ENCODE results near the gene RNF114. TPM values are rescaled to one million over a fixed set of nuclear protein-coding genes. Genes with fewer than 3 reads are reported as not detected.

The RNF114 gene
- polyA plus RNA-seq, 1 of the 3 experiments (the other 2 are of a cell fraction): 55.0 TPM

DNA sequence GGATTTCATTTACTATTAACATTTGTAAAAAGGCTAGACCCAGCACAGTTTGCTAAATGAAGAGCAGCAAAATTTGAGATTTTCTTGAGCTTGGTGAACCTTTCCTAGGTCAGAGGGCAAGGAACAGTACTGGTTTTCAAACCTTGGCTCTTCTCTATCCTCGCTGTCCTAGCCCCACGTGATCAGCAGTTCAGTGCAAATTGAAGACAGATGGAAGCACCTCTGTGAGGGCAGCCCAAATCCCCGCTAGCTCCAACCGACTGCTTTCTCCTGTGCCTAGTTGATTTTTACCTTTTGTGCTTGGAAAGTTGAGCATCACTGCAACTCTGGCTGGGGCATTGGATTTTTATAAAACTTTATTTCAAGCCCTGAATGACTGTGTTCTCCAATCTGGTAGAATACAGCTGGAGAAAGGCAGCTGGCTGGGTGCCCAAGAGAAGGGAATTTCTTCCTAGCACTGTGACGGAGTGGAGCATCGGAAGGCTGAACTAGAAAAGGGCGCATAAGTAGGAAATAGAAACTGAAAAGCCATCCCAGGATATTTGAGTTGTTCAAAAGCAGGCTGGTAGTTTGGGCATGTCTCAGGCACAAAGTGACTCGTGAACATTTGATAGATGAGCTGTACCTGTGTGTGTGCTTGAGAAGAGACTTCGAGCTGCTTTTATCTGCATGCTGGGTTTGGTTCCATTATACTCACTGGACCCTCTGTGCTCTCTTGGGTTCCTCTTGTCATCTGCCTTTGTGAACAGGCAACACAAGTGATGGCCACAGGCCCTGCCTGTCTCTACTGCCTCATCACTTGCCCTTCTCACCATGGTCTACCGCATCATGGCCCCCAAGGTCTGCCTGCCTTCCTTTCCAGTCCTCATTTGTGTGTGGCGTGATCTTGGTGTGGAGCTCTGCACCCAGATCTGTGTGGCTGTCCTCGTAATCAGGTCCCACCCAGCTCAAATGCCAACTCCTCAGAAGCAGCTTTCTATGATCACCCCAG is 2.3 kb downstream of the RNF114 start:
- H3K79me2 ChIP-seq (ENCODE audit: insufficient read depth): peaks cover 73% of the 10 kb centered on the region
- H3K27me3 ChIP-seq (ENCODE audit: insufficient read depth): no peaks in the 10 kb centered on the region
- no peak overlapping the region for H3K9ac ChIP-seq
- peaks cover 18 to 21% of the 10 kb centered on the region in 2 experiments; a peak in 3 of 4 replicates for H3K4me1 ChIP-seq (ENCODE audit: control insufficient read depth in 1 of 2, insufficient read depth in 2 of 2, low read depth in 1 of 2, low read length in 1 of 2)
- no peaks in the 10 kb centered on the region for H3K9me3 ChIP-seq
- H3F3A ChIP-seq (replicated peaks; ENCODE audit: insufficient read depth): peaks cover 17% of the 10 kb centered on the region
- TF ChIP-seq MXI1 (IDR thresholded peaks at IDR 0.05; ENCODE audit: low read depth, low read length) (peak; percentile 71), EP300 (IDR thresholded peaks at IDR 0.05; ENCODE audit: borderline replicate concordance in 1 of 2, low read depth in 1 of 2, low read length in 1 of 2) (no peak), POLR2AphosphoS5 (IDR thresholded peaks at IDR 0.05; ENCODE audit: low read depth, low read length) (peak; percentile 22; the same call in 1 of the 2 replicates), TCF12 (IDR thresholded peaks at IDR 0.05) (peak; percentile 83), USF1 (IDR thresholded peaks at IDR 0.05; ENCODE audit: borderline replicate concordance, low read depth) (peak; percentile 90), CHD2 (IDR thresholded peaks at IDR 0.05; ENCODE audit: low read length, partially characterized antibody) (peak; percentile 17), JUND (IDR thresholded peaks at IDR 0.05) (no peak), NFIC (IDR thresholded peaks at IDR 0.05; ENCODE audit: borderline replicate concordance) (peak; percentile 53)
- TF ChIP-seq, protein P1, sequence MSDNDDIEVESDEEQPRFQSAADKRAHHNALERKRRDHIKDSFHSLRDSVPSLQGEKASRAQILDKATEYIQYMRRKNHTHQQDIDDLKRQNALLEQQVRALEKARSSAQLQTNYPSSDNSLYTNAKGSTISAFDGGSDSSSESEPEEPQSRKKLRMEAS (IDR thresholded peaks at IDR 0.05; ENCODE audit: low read depth): peak; percentile 50; the same call in 1 of the 2 replicates
- TF ChIP-seq, protein P2, sequence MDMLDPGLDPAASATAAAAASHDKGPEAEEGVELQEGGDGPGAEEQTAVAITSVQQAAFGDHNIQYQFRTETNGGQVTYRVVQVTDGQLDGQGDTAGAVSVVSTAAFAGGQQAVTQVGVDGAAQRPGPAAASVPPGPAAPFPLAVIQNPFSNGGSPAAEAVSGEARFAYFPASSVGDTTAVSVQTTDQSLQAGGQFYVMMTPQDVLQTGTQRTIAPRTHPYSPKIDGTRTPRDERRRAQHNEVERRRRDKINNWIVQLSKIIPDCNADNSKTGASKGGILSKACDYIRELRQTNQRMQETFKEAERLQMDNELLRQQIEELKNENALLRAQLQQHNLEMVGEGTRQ (IDR thresholded peaks at IDR 0.05; ENCODE audit: borderline replicate concordance, low read depth, low read length): peak; percentile 79
- H3K4me2 ChIP-seq: peak overlapping the region; percentile 89
- peaks cover 18% of the 10 kb centered on the region for H4K20me1 ChIP-seq (ENCODE audit: insufficient read depth)
- H3K36me3 ChIP-seq (replicated peaks in 1 of 2; ENCODE audit: control insufficient read depth in 1 of 2, insufficient read depth in 2 of 2, low read length in 1 of 2): peaks cover 12 to 30% of the 10 kb centered on the region in 2 experiments
- peak overlapping the region; percentile 64 to 66 for H3K27ac ChIP-seq (ENCODE audit: low read depth in 2 of 2, low read length in 1 of 2)
- CTCF ChIA-PET: interaction anchor here (0.7 to 3.5 kb wide), 4 partner anchors 9 to 133 kb away, joined by 3 to 24 read pairs (median 11); no protein-coding TSS in a partner anchor
- WGBS (ENCODE audit: low lambda C conversion rate): 50% methylated on average over 12 of the region's 12 CpGs
- no peak overlapping the region; the same call in 1 of the 2 replicates for H2AFZ ChIP-seq (ENCODE audit: low read depth)
- POLR2A ChIA-PET: interaction anchor here (1.1 kb wide), 1 partner anchor 133 kb away, joined by 5 read pairs; no protein-coding TSS in a partner anchor
- H3K4me3 ChIP-seq (ENCODE audit: low read depth in 2 of 2, low read length in 1 of 2): peak overlapping the region; percentile 26 to 90
- DNase-seq: peak; percentile 76
- H3K9me2 ChIP-seq: no peaks in the 10 kb centered on the region

DNA sequence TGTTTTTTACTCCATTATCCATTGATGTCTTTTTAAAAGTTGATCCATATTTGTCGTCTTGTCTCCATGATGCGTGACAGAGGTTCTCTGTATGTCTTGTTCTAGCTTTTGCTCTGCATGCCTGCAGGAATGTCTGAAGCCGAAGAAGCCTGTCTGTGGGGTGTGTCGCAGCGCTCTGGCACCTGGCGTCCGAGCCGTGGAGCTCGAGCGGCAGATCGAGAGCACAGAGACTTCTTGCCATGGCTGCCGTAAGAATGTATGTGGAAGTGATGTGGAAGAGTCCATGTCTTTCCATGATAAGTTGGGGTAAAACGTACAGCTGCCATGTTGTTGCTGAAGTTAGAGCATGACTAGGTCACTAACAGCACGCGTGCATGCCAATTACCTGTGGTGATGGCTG is 5.3 kb downstream of the RNF114 start:
- peaks cover 18% of the 10 kb centered on the region for H4K20me1 ChIP-seq (ENCODE audit: insufficient read depth)
- no peak overlapping the region for H3K4me3 ChIP-seq (ENCODE audit: low read depth in 2 of 2, low read length in 1 of 2)
- ChIA-PET POLR2A (no interaction called here), CTCF (interaction anchor here (1.9 to 2.7 kb wide), 2 partner anchors 37 to 130 kb away, joined by 8 to 12 read pairs; no protein-coding TSS in a partner anchor)
- no peak overlapping the region for H3K27ac ChIP-seq (ENCODE audit: low read depth in 2 of 2, low read length in 1 of 2)
- no peaks in the 10 kb centered on the region for H3K27me3 ChIP-seq (ENCODE audit: insufficient read depth)
- no peaks in the 10 kb centered on the region for H3K9me2 ChIP-seq
- peaks cover 9% of the 10 kb centered on the region for H3F3A ChIP-seq (replicated peaks; ENCODE audit: insufficient read depth)
- no peak overlapping the region for H3K4me2 ChIP-seq
- no peak overlapping the region for H2AFZ ChIP-seq (ENCODE audit: low read depth)
- WGBS (ENCODE audit: low lambda C conversion rate): 96% methylated on average over 15 of the region's 15 CpGs
- H3K9me3 ChIP-seq: no peaks in the 10 kb centered on the region
- DNase-seq: no peak
- peaks cover 18 to 21% of the 10 kb centered on the region in 2 experiments; a peak in 3 of 4 replicates for H3K4me1 ChIP-seq (ENCODE audit: control insufficient read depth in 1 of 2, insufficient read depth in 2 of 2, low read depth in 1 of 2, low read length in 1 of 2)
- peaks cover 22 to 47% of the 10 kb centered on the region in 2 experiments for H3K36me3 ChIP-seq (replicated peaks in 1 of 2; ENCODE audit: control insufficient read depth in 1 of 2, insufficient read depth in 2 of 2, low read length in 1 of 2)
- no peak overlapping the region for H3K9ac ChIP-seq
- peaks cover 94% of the 10 kb centered on the region for H3K79me2 ChIP-seq (ENCODE audit: insufficient read depth)
- TF ChIP-seq, protein P2 (IDR thresholded peaks at IDR 0.05; ENCODE audit: borderline replicate concordance, low read depth, low read length): no peak
- TF ChIP-seq GATA2 (CRISPR knock-in tag; IDR thresholded peaks at IDR 0.05): no peak
- no peak for TF ChIP-seq FOXJ3 (CRISPR knock-in tag; IDR thresholded peaks at IDR 0.05)
- TF ChIP-seq USF1 (IDR thresholded peaks at IDR 0.05; ENCODE audit: borderline replicate concordance, low read depth): no peak
- no peak for TF ChIP-seq PBX3 (IDR thresholded peaks at IDR 0.05)
- no peak for TF ChIP-seq TCF12 (IDR thresholded peaks at IDR 0.05)
- TF ChIP-seq NRF1 (IDR thresholded peaks at IDR 0.05; ENCODE audit: low read depth, low read length): no peak
- no peak for TF ChIP-seq CHD2 (IDR thresholded peaks at IDR 0.05; ENCODE audit: low read length, partially characterized antibody)
- no peak for TF ChIP-seq FOSL2 (IDR thresholded peaks at IDR 0.05; ENCODE audit: borderline replicate concordance, low read depth)
- TF ChIP-seq TEAD4 (IDR thresholded peaks at IDR 0.05; ENCODE audit: borderline replicate concordance, insufficient read depth): no peak
- TF ChIP-seq EZH2phosphoT487 (IDR thresholded peaks at IDR 0.05; ENCODE audit: borderline replicate concordance, low read depth): no peak
- no peak for TF ChIP-seq RAD21 (IDR thresholded peaks at IDR 0.05; ENCODE audit: low read length)
- no peak for TF ChIP-seq RCOR1 (IDR thresholded peaks at IDR 0.05; ENCODE audit: low read length)
